ENCODE data around the gene COL6A1.

The COL6A1 gene

GRCh38 chr21:45982092-45982757, 655 bp downstream of the COL6A1 start:
- DNase-seq (ENCODE audit: low spot score): no peak

GRCh38 chr21:45982758-45983648, 1.4 kb downstream of the COL6A1 start:
- no peak for DNase-seq (ENCODE audit: low spot score)

GRCh38 chr21:45983649-45983965, 2.0 kb downstream of the COL6A1 start:
- no peak for DNase-seq (ENCODE audit: low spot score)

GRCh38 chr21:45983981-45984551, 2.5 kb downstream of the COL6A1 start:
- no peak for DNase-seq (ENCODE audit: low spot score)

- no peak for DNase-seq (ENCODE audit: low spot score)
Observed at GRCh38 chr21:45984584-45985095, 3.1 kb downstream of the COL6A1 start.

GRCh38 chr21:45985471-45986315, 4.1 kb downstream of the COL6A1 start:
- no peak for DNase-seq (ENCODE audit: low spot score)

- no peak for DNase-seq (ENCODE audit: low spot score)
Observed at GRCh38 chr21:45986316-45987051, 4.9 kb downstream of the COL6A1 start.

- DNase-seq (ENCODE audit: low spot score): no peak
Observed at GRCh38 chr21:45987121-45987711, 5.6 kb downstream of the COL6A1 start.

- no peak for DNase-seq (ENCODE audit: low spot score)
Observed at GRCh38 chr21:45988366-45989347, 7.1 kb downstream of the COL6A1 start.

- DNase-seq (ENCODE audit: low spot score): no peak
Observed at GRCh38 chr21:45989355-45990048, 7.9 kb downstream of the COL6A1 start.

GRCh38 chr21:45990049-45990711, 8.6 kb downstream of the COL6A1 start:
- no peak for DNase-seq (ENCODE audit: low spot score)

GRCh38 chr21:45990741-45991605, 9.4 kb downstream of the COL6A1 start:
- DNase-seq (ENCODE audit: low spot score): no peak

GRCh38 chr21:45991606-45992300, 10.2 kb downstream of the COL6A1 start:
- no peak for DNase-seq (ENCODE audit: low spot score)

GRCh38 chr21:45992301-45993209, 11.0 kb downstream of the COL6A1 start:
- no peak for DNase-seq (ENCODE audit: low spot score)

- DNase-seq (ENCODE audit: low spot score): no peak
Observed at GRCh38 chr21:45993210-45994085, 11.9 kb downstream of the COL6A1 start.
